Activated CD8-positive, alpha-beta T cell treated with anti-CD3 and anti-CD28 coated beads, Interleukin-2, amount 10 ng/mL, durations not matched to agents 7 days and 5 days (primary cell): ENCODE measurements around the gene AHDC1. TPM values are rescaled to one million over a fixed set of nuclear protein-coding genes. Genes with fewer than 3 reads are reported as not detected.

ENCODE experiments used
- ATAC-seq: fragments of 150-1000 bp; cut with Tn5 transposase; one replicate; pipeline ENCODE4 v1.10.0; 2021; ENCODE audit warnings: moderate library complexity
- CTCF ChIA-PET: fragments of 350-600 bp; sonication (Branson Sonifier 250); formaldehyde crosslinking; loops from one replicate; lab custom pipeline; 2021; ENCODE audit warnings: antibody characterized with exemption; lab: Charles Lee
- POLR2A ChIA-PET: fragments of 350-600 bp; sonication (Branson Sonifier 250); formaldehyde crosslinking; loops from one replicate; lab custom pipeline; 2021; ENCODE audit warnings: antibody characterized with exemption; lab: Charles Lee
- DNase-seq: peaks from one replicate; pipeline ENCODE4 v3.0.0-alpha.2; 2020
- H3K27ac Mint-ChIP-seq: one replicate; pipeline ENCODE4 v1.8.0; 2021; ENCODE audit warnings: mild to moderate bottlenecking, mixed read lengths
- H3K27me3 Mint-ChIP-seq: one replicate; pipeline ENCODE4 v1.8.0; 2021; ENCODE audit warnings: low read depth, mixed read lengths
- H3K36me3 Mint-ChIP-seq: one replicate; pipeline ENCODE4 v1.8.0; 2021; ENCODE audit warnings: low read depth, mixed read lengths
- H3K4me1 Mint-ChIP-seq: one replicate; pipeline ENCODE4 v1.8.0; 2021; ENCODE audit warnings: low read depth, mixed read lengths
- H3K4me3 Mint-ChIP-seq: one replicate; pipeline ENCODE4 v1.8.0; 2021; ENCODE audit warnings: mild to moderate bottlenecking, mixed read lengths
- H3K9me3 Mint-ChIP-seq: one replicate; pipeline ENCODE4 v1.8.0; 2022; ENCODE audit warnings: mixed read lengths; ENCODE audit not compliant: insufficient read depth
- total RNA-seq, 2 experiments: library from RNA; stranded (reverse); gene quantifications; one replicate each; pipeline ENCODE4 v1.2.3, GENCODE V29; 2021

The AHDC1 gene
- total RNA-seq, 2 experiments from 2014 or later = 20.9 to 22.7 TPM

DNA sequence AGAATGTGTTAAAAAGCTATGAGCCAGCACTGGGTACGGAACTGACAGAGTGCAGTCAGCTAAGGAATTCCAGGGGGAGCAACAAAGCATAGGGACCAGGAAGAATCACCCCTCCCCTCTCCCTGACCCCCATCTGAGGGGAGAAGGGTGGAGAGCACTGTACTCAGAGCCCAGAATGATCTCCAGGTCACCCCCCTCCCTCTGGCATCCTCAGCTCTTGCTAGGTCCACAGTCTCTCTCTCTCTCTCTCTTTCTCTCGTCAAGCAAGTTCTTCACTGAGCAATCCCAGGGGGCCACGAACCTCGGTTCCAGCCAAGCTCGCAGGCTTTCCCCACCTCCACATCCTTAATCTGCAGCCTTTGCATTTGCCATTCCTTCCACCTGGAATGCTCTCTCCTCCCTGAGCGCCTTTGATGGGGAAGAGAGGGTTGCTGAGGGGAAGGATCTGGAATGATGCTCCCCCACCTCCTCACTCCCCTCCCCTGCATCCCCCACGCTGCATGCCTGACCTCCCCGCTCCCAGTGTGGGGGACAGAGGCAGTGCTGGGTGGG, 107.3 kb downstream of the AHDC1 start:
- H3K27ac Mint-ChIP-seq = no peak overlapping the region
- no peak for ATAC-seq
- H3K27me3 Mint-ChIP-seq = no peaks in the 10 kb centered on the region
- no peaks in the 10 kb centered on the region for H3K36me3 Mint-ChIP-seq
- no peak for DNase-seq
- no peaks in the 10 kb centered on the region for H3K9me3 Mint-ChIP-seq
- POLR2A ChIA-PET = interaction anchor here (0.6 kb wide), 1 partner anchor 74 kb away, joined by 4 read pairs; no protein-coding TSS in a partner anchor
- peaks cover 6% of the 10 kb centered on the region for H3K4me1 Mint-ChIP-seq
- no peak overlapping the region for H3K4me3 Mint-ChIP-seq
- CTCF ChIA-PET = interaction anchor here (0.8 to 1.5 kb wide), 3 partner anchors 20 to 93 kb away, joined by 3 read pairs; no protein-coding TSS in a partner anchor

DNA sequence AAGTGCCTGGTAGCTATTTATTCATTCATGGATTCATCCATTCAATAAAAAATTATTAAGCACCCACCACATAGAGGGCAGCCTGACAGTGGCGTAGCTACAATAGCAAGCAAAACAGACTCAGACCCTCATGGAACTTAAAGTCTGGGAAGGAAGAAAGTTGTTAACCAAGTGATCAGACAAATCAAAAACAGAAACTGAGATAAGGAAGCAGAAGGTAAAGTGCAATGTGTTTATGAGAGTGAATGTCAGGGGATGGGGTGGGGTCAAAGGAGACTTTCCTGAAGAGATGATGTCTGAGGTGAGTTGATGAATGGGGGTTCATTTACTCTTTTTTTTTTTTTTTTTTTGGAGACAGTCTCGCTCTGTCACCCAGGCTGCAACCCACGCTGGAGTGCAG, 111.1 kb downstream of the AHDC1 start:
- ChIA-PET CTCF (interaction anchor here (0.8 to 1.3 kb wide), 3 partner anchors 30 to 49 kb away, joined by 3 read pairs; no protein-coding TSS in a partner anchor), POLR2A (no interaction called here)
- ATAC-seq = no peak
- no peak overlapping the region for H3K27ac Mint-ChIP-seq
- peaks cover 27% of the 10 kb centered on the region for H3K4me1 Mint-ChIP-seq
- H3K36me3 Mint-ChIP-seq = peaks cover 8% of the 10 kb centered on the region
- no peak overlapping the region for H3K4me3 Mint-ChIP-seq
- H3K27me3 Mint-ChIP-seq = no peaks in the 10 kb centered on the region
- DNase-seq = no peak
- H3K9me3 Mint-ChIP-seq = no peaks in the 10 kb centered on the region

- peaks cover 28% of the 10 kb centered on the region for H3K4me1 Mint-ChIP-seq
- ATAC-seq (no peak), DNase-seq (no peak)
- H3K27me3 Mint-ChIP-seq = no peaks in the 10 kb centered on the region
- H3K9me3 Mint-ChIP-seq = no peaks in the 10 kb centered on the region
- no peak overlapping the region for H3K4me3 Mint-ChIP-seq
- CTCF ChIA-PET = interaction anchor here (0.8 to 1.3 kb wide), 4 partner anchors 29 to 65 kb away, joined by 3 to 4 read pairs (median 3); no protein-coding TSS in a partner anchor
- H3K27ac Mint-ChIP-seq = no peak overlapping the region
- H3K36me3 Mint-ChIP-seq = peaks cover 8% of the 10 kb centered on the region
- POLR2A ChIA-PET = interaction anchor here (4.6 kb wide), 1 partner anchor 32 kb away, joined by 51 read pairs; no protein-coding TSS in a partner anchor
Measured at GRCh38 chr1:27491748-27492700, 111.9 kb downstream of the AHDC1 start.

GRCh38 chr1:27489973-27490741, 113.8 kb downstream of the AHDC1 start, which contains the start of gene WASF2:
Gene WASF2, minus strand, starts transcription at chr1:27490167. Its CDS starts 61,277 bp downstream, at chr1:27428890.
- Mint-ChIP-seq H3K9me3 (no peaks in the 10 kb centered on the region), H3K27ac (peak within 1 kb of the TSS; percentile 99), H3K27me3 (no peaks in the 10 kb centered on the region), H3K4me3 (peak within 1 kb of the TSS; percentile 83), H3K4me1 (peaks cover 28% of the 10 kb centered on the region), H3K36me3 (peaks cover 8% of the 10 kb centered on the region)
- ChIA-PET POLR2A (interaction anchor here (0.9 to 4.6 kb wide), 11 partner anchors 10 to 138 kb away, joined by 3 to 51 read pairs (median 5); partner anchors contain the start of gene AHDC1), CTCF (interaction anchor here (0.6 to 3.5 kb wide), 16 partner anchors 25 to 133 kb away, joined by 3 to 19 read pairs (median 4); partner anchors contain the start of gene AHDC1)
- peak; percentile 98 for DNase-seq
- peak; percentile 94 for ATAC-seq

DNA sequence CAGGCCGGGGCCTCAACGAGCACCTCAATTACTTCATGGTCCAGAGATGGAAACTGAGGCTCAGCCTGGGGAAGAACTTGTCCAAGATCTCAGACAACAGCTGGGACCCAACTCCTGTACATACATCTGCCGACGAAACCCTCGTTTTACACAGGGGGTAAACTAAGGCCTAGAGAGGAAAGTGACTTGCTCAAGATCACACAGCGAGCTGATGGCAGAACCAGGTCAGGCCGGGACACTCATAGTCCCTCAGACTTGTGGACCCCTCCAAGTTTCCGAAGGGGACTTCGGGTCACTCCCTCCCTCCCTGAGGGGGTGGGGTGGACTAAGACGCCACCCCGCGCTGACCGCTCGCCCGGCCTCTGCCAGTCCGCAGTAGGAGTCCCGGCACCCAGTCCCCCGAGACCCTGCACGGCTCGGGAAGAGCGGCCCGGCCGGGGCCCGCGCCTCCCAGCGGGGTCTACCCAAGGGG, 114.4 kb downstream of the AHDC1 start:
- Mint-ChIP-seq H3K4me3 (peak overlapping the region; percentile 83), H3K36me3 (peaks cover 8% of the 10 kb centered on the region), H3K27ac (peak overlapping the region; percentile 86), H3K4me1 (peaks cover 28% of the 10 kb centered on the region), H3K9me3 (no peaks in the 10 kb centered on the region), H3K27me3 (no peaks in the 10 kb centered on the region)
- DNase-seq (peak; percentile 45), ATAC-seq (peak; percentile 5)
- POLR2A ChIA-PET = interaction anchor here (0.9 to 4.6 kb wide), 11 partner anchors 9 to 139 kb away, joined by 3 to 51 read pairs (median 5); partner anchors contain the start of gene AHDC1
- CTCF ChIA-PET = interaction anchor here (0.6 to 3.5 kb wide), 14 partner anchors 25 to 132 kb away, joined by 3 to 19 read pairs (median 4); no protein-coding TSS in a partner anchor

- DNase-seq (peak; percentile 34), ATAC-seq (no peak)
- POLR2A ChIA-PET = interaction anchor here (0.7 to 4.6 kb wide), 5 partner anchors 35 to 255 kb away, joined by 3 to 51 read pairs (median 4); no protein-coding TSS in a partner anchor
- H3K27me3 Mint-ChIP-seq = no peaks in the 10 kb centered on the region
- CTCF ChIA-PET = interaction anchor here (0.7 to 3.5 kb wide), 12 partner anchors 30 to 192 kb away, joined by 3 to 19 read pairs (median 3); no protein-coding TSS in a partner anchor
- H3K27ac Mint-ChIP-seq = peak overlapping the region; percentile 86
- peak overlapping the region; percentile 83 for H3K4me3 Mint-ChIP-seq
- H3K36me3 Mint-ChIP-seq = peaks cover 18% of the 10 kb centered on the region
- H3K4me1 Mint-ChIP-seq = peaks cover 28% of the 10 kb centered on the region
- no peaks in the 10 kb centered on the region for H3K9me3 Mint-ChIP-seq
Measured at GRCh38 chr1:27487966-27488884, 115.7 kb downstream of the AHDC1 start.

- ATAC-seq = no peak
- no peak overlapping the region for H3K4me3 Mint-ChIP-seq
- no peak overlapping the region for H3K27ac Mint-ChIP-seq
- H3K36me3 Mint-ChIP-seq = peaks cover 24% of the 10 kb centered on the region
- CTCF ChIA-PET = no interaction called here
- POLR2A ChIA-PET = no interaction called here
- no peak for DNase-seq
- H3K27me3 Mint-ChIP-seq = no peaks in the 10 kb centered on the region
- H3K9me3 Mint-ChIP-seq = no peaks in the 10 kb centered on the region
- peaks cover 26% of the 10 kb centered on the region for H3K4me1 Mint-ChIP-seq
Measured at GRCh38 chr1:27485363-27485762, 118.6 kb downstream of the AHDC1 start.

Other genes starting within 250 kb of the AHDC1 start
- gene MAP3K6, start 237.2 kb downstream of the AHDC1 start, total RNA-seq = 10 to 100 TPM in 1 of 2 experiments, 1 to 10 TPM in 1; 7.8 to 12.3 TPM
- gene FCN3, start 229.3 kb downstream of the AHDC1 start, total RNA-seq = not detected
- gene CD164L2, start 220.8 kb downstream of the AHDC1 start, total RNA-seq = not detected
- gene GPR3, start 211.5 kb downstream of the AHDC1 start, total RNA-seq = under 1 TPM; 0.47 to 0.66 TPM
- 100 to 1,000 TPM; 120 to 127 TPM for gene WASF2, start 114.0 kb downstream of the AHDC1 start, total RNA-seq
- gene FGR, start 31.0 kb upstream of the AHDC1 start, total RNA-seq = under 1 TPM; 0.08 to 0.21 TPM
- gene IFI6, start 68.0 kb upstream of the AHDC1 start, total RNA-seq = 100 to 1,000 TPM; 271 to 272 TPM
- 10 to 100 TPM; 14.6 to 17.5 TPM for gene FAM76A, start 121.8 kb upstream of the AHDC1 start, total RNA-seq
- 10 to 100 TPM; 21.8 to 23.9 TPM for gene STX12, start 169.1 kb upstream of the AHDC1 start, total RNA-seq
- gene PPP1R8, start 226.6 kb upstream of the AHDC1 start, total RNA-seq = 10 to 100 TPM; 61.4 to 66.6 TPM